Natural killer cell (primary cell): ENCODE measurements around the gene PPP1R16B. TPM values are rescaled to one million over a fixed set of nuclear protein-coding genes. Genes with fewer than 3 reads are reported as not detected.

Experiments used
- ATAC-seq, 3 donors: fragments of 150-1000 bp in 2 of 3; fragments of 200-7000 bp in 1 of 3; cut with Tn5 transposase; 1 replicate in 1 of 3; 2 replicates in 2 of 3; pipeline ENCODE4 v1.10.0; 2021; ENCODE audit warnings: mild to moderate bottlenecking in 2 of 3, moderate library complexity in 2 of 3
- DNase-seq, 2 donors: peaks; one replicate each; pipeline versions ENCODE4 v3.0.0 to v3.0.0-alpha.2; 2013 to 2021; ENCODE audit warnings: mixed read lengths in 1 of 2
- H3K27ac ChIP-seq: one replicate; pipeline ENCODE4 v1.5.1; 2013; ENCODE audit warnings: mild to moderate bottlenecking, low read length
- H3K27me3 ChIP-seq: one replicate; pipeline ENCODE4 v1.6.1; 2013; ENCODE audit warnings: low read length; ENCODE audit not compliant: control insufficient read depth, insufficient read depth
- H3K36me3 ChIP-seq: one replicate; pipeline ENCODE4 v1.6.1; 2013; ENCODE audit warnings: low read length; ENCODE audit not compliant: control insufficient read depth, insufficient read depth
- H3K4me1 ChIP-seq: one replicate; pipeline ENCODE4 v1.6.1; 2013; ENCODE audit warnings: low read length; ENCODE audit not compliant: control insufficient read depth, insufficient read depth
- H3K4me3 ChIP-seq: one replicate; pipeline ENCODE4 v1.5.1; 2013; ENCODE audit warnings: low read length
- H3K9me3 ChIP-seq: one replicate; pipeline ENCODE4 v1.6.1; 2013; ENCODE audit warnings: low read length; ENCODE audit not compliant: control insufficient read depth, insufficient read depth
- H3K27ac Mint-ChIP-seq, 2 donors: one replicate each; pipeline ENCODE4 v1.8.0; 2022; ENCODE audit warnings: mild to moderate bottlenecking in 2 of 2, mixed read lengths in 2 of 2, moderate library complexity in 1 of 2
- H3K27me3 Mint-ChIP-seq, 2 donors: one replicate each; pipeline ENCODE4 v1.8.0; 2022; ENCODE audit warnings: low read depth in 2 of 2, mixed read lengths in 2 of 2
- H3K36me3 Mint-ChIP-seq: one replicate; pipeline ENCODE4 v1.8.0; 2022; ENCODE audit warnings: mixed read lengths
- H3K4me1 Mint-ChIP-seq, 2 donors: one replicate each; pipeline ENCODE4 v1.8.0; 2022; ENCODE audit warnings: mixed read lengths in 2 of 2
- H3K4me3 Mint-ChIP-seq: one replicate; pipeline ENCODE4 v1.8.0; 2022; ENCODE audit warnings: mild to moderate bottlenecking, moderate library complexity, mixed read lengths
- H3K9me3 Mint-ChIP-seq, 2 donors: one replicate each; pipeline ENCODE4 v1.8.0; 2022; ENCODE audit warnings: mixed read lengths in 2 of 2
- WGBS: methylation state at CpG from one replicate; pipeline ENCODE4 v1.1.7; 2013; ENCODE audit warnings: missing lambda C conversion rate; ENCODE audit not compliant: insufficient coverage; 5-methylcytosine and 5-hydroxymethylcytosine counted together
- intact Hi-C: fragments of 100-400 bp; cut with micrococcal nuclease; formaldehyde crosslinking; loops from one replicate; pipeline ENCODE4 v1.14.2; 2022
- total RNA-seq, 4 donors: library from RNA; stranded (reverse); fragments of 120-200 nt in 1 of 4; gene quantifications; one replicate each; pipeline versions ENCODE4 v1.2.3 to v1.2.4, GENCODE V29; 2013 to 2022
- TF ChIP-seq, protein P1 (sequence below): fragments of 200-600 bp; IDR thresholded peaks from one replicate; pipeline ENCODE4 v1.8.0; 2022; ENCODE audit warnings: antibody characterized with exemption

PPP1R16B gene
- total RNA-seq, 3 donors from 2014 or later (not counting 1 experiment from before 2014, with no cell fraction given) = 52.0 to 62.3 (median 53.7) TPM

DNA sequence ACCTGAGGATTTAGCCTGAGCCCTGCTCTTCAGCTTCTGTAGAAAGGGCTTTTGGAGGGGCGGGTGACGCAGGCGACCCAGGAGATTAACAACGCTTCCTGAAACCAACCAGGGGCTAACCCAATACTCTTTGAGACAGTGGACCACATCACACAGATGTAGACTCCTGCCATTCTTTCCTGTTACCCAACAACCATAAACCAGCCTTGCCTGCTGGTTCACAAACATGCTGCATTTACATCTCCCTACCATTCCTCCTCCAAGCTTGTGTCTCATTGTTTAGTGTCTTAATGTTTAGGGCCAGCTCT is 28.3 kb downstream of the PPP1R16B start:
- Mint-ChIP-seq H3K4me3 (peak overlapping the region; percentile 17), H3K27ac (peak overlapping the region; percentile 44 to 48), H3K27me3 (no peaks in the 10 kb centered on the region), H3K4me1 (peaks cover 47 to 48% of the 10 kb centered on the region in 2 donors), H3K36me3 (peaks cover 7% of the 10 kb centered on the region), H3K9me3 (no peaks in the 10 kb centered on the region)
- intact Hi-C loops = no loop called here
- TF ChIP-seq, protein P1, sequence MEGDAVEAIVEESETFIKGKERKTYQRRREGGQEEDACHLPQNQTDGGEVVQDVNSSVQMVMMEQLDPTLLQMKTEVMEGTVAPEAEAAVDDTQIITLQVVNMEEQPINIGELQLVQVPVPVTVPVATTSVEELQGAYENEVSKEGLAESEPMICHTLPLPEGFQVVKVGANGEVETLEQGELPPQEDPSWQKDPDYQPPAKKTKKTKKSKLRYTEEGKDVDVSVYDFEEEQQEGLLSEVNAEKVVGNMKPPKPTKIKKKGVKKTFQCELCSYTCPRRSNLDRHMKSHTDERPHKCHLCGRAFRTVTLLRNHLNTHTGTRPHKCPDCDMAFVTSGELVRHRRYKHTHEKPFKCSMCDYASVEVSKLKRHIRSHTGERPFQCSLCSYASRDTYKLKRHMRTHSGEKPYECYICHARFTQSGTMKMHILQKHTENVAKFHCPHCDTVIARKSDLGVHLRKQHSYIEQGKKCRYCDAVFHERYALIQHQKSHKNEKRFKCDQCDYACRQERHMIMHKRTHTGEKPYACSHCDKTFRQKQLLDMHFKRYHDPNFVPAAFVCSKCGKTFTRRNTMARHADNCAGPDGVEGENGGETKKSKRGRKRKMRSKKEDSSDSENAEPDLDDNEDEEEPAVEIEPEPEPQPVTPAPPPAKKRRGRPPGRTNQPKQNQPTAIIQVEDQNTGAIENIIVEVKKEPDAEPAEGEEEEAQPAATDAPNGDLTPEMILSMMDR = no peak
- H3K4me1 ChIP-seq = peaks cover 34% of the 10 kb centered on the region
- H3K9me3 ChIP-seq = no peaks in the 10 kb centered on the region
- H3K36me3 ChIP-seq = peaks cover 16% of the 10 kb centered on the region
- DNase-seq (peak in 1 of 2 donors; percentile 75), ATAC-seq (peak; percentile 28 to 50 (median 47))
- no peaks in the 10 kb centered on the region for H3K27me3 ChIP-seq
- H3K4me3 ChIP-seq = no peak overlapping the region
- no peak overlapping the region for H3K27ac ChIP-seq
- 27% methylated on average over 4 of the region's 4 CpGs for WGBS

DNA sequence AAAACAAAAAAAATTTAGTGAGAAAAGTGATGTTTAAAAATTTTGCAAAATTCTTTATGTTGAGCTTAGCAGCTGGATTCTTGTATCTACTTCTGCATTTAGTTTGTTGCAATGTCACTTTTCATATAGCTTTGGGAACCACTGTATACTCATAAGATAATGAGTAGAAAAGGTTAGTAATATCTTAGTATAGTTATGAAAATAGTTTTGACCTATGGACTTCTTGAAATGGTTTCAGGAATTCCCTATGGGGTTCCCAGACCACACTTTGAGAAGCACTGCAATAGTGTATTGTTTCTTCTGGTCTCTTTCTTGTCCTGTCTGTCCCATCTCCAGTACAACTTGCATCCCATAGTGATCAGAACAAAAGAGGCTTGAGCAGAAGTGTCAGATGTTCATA is 29.4 kb downstream of the PPP1R16B start:
- H3K27ac ChIP-seq = no peak overlapping the region
- H3K9me3 Mint-ChIP-seq = no peaks in the 10 kb centered on the region
- H3K4me3 Mint-ChIP-seq = no peak overlapping the region
- TF ChIP-seq, protein P1 = no peak
- peaks cover 7% of the 10 kb centered on the region for H3K36me3 Mint-ChIP-seq
- peaks cover 25% of the 10 kb centered on the region for H3K4me1 ChIP-seq
- no peak for DNase-seq
- no peaks in the 10 kb centered on the region for H3K9me3 ChIP-seq
- intact Hi-C loops = no loop called here
- no peak overlapping the region for H3K4me3 ChIP-seq
- H3K27ac Mint-ChIP-seq = no peak overlapping the region
- no peak for ATAC-seq
- H3K27me3 Mint-ChIP-seq = no peaks in the 10 kb centered on the region
- H3K36me3 ChIP-seq = peaks cover 17% of the 10 kb centered on the region
- H3K27me3 ChIP-seq = no peaks in the 10 kb centered on the region
- peaks cover 45 to 48% of the 10 kb centered on the region in 2 donors for H3K4me1 Mint-ChIP-seq

DNA sequence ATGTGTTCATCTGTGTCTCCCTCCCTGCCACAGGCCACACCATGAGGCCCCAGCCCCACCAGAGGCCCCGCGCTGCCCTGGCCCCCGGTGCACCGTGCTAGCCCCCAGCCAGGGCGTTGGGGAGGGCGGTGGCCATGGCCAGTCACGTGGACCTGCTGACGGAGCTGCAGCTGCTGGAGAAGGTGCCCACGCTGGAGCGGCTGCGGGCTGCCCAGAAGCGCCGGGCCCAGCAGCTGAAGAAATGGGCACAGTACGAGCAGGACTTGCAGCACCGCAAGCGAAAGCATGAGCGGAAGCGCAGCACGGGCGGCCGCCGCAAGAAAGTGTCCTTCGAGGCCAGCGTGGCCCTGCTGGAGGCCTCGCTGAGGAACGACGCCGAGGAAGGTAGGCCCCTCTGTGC is 30.3 kb downstream of the PPP1R16B start:
- Mint-ChIP-seq H3K4me3 (no peak overlapping the region), H3K9me3 (no peaks in the 10 kb centered on the region), H3K4me1 (peaks cover 46 to 48% of the 10 kb centered on the region in 2 donors), H3K27me3 (no peaks in the 10 kb centered on the region), H3K36me3 (peaks cover 7% of the 10 kb centered on the region), H3K27ac (no peak overlapping the region)
- Histone ChIP-seq H3K27ac (no peak overlapping the region), H3K4me1 (peaks cover 30% of the 10 kb centered on the region), H3K27me3 (no peaks in the 10 kb centered on the region), H3K9me3 (no peaks in the 10 kb centered on the region), H3K36me3 (peaks cover 17% of the 10 kb centered on the region), H3K4me3 (no peak overlapping the region)
- WGBS = 97% methylated on average over 28 of the region's 28 CpGs
- TF ChIP-seq, protein P1 = no peak
- DNase-seq (no peak), ATAC-seq (peak in 1 of 3 donors; percentile 11)
- intact Hi-C loops = no loop called here

DNA sequence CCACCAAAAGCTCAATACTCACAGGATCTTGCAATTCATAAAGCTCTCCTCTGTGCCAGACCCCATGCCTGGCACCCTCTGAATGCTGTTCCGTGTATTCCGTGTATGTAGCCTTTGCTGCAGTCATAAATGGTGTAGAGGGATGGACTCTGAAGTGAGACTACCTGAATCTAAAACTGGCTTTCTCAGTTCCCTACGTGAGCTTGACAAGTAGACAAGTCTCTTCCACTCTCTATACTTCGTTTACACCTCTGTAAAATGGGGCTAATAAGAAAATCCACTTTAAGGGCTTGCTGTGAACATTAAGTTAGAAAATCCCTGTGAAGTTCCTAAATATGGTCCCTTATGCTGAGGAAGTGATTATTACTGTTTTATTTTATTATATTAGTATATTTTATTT is 31.5 kb downstream of the PPP1R16B start:
- DNase-seq = no peak
- Mint-ChIP-seq H3K27ac (peak overlapping the region in 1 of 2 donors; percentile 9), H3K4me1 (peaks cover 46 to 48% of the 10 kb centered on the region in 2 donors), H3K9me3 (no peaks in the 10 kb centered on the region), H3K4me3 (no peak overlapping the region), H3K27me3 (no peaks in the 10 kb centered on the region), H3K36me3 (peaks cover 7% of the 10 kb centered on the region)
- TF ChIP-seq, protein P1 = no peak
- Histone ChIP-seq H3K4me3 (no peak overlapping the region), H3K27me3 (no peaks in the 10 kb centered on the region), H3K27ac (no peak overlapping the region), H3K4me1 (peaks cover 28% of the 10 kb centered on the region), H3K9me3 (no peaks in the 10 kb centered on the region), H3K36me3 (peaks cover 17% of the 10 kb centered on the region)
- intact Hi-C loops = no loop called here
- 100% methylated on average over 2 of the region's 4 CpGs for WGBS
- ATAC-seq = no peak
